ENCODE data around the gene CFP.

CFP gene

DNA sequence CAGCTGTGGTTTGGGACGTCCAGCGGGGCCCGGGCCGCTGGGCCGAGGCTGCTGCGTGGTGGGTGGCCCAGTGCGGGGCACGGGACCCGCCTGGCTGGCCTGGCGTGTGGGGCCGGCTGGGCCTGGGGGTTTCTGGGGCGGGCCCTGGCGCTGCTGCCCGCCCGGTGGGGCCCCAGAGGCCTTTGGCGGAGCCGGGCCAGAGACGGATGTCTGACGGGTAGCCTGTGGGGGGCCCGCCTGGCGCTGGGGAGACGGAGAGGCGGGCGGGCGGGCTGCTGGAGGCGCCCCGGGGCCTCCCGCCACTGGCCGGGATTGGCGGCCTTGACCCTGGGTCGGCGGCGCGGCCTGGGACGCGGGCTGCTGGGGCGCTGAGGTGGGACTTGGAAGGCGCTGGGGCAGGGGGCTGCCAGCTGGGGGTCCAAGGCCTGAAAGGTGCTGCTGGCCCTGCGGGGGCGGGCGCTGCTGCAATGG is 55.6 kb downstream of the CFP start:
- no peak for DNase-seq

DNA sequence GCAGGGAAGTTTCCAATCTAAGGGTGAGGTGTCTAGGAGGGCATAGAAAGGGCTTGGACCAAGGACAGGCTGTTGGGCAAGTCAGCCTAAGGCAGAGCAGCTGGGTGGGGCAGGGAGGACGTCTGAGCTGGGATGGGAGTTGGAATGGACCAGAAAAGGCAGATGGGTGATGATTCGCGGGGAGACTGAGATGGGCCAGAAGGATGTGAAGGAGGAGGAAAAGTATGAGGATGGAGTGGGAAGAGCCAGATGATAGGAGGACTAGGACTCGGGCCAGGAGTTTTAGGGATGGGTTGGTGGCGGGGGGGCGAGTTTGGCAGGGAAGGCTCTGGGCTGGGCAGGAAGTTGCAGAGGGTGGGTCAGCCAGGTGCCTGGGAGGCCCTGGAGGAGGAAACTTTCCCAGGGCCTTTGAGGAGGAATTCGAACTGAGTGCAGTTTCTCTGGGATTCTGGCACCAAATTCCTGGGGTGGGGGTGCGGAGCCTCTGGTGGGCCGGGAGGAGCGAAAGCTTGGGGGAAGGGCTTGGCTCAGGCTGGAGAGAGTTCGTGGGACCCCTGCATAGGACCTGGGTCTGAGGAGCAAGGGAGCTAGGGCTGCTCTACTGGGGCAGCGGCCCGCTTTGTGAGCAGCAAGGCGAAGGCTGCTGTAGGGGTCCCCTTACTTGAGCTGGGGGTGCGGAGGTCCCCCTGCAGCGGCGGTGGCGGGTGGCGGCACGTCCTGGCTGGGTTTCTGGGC is 56.2 kb downstream of the CFP start:
- no peak for DNase-seq
